ENCODE results near the gene PTGES.

GRCh38 chr9:129776566-129776937 lies 23.7 kb upstream of the PTGES start:
- TF ChIP-seq POLR2AphosphoS5 (IDR thresholded peaks at IDR 0.05; ENCODE audit: low read depth, low read length) = no peak
- TF ChIP-seq POLR2A (IDR thresholded peaks at IDR 0.05; ENCODE audit: low read depth, low read length) = no peak
- no peak for TF ChIP-seq TAF1 (IDR thresholded peaks at IDR 0.05; ENCODE audit: borderline replicate concordance, low read depth, low read length)
